Esophagus muscularis mucosa (tissue), 4 donors: ENCODE measurements around the gene GMDS. TPM values are rescaled to one million over a fixed set of nuclear protein-coding genes. Genes with fewer than 3 reads are reported as not detected.
"Not testable (repeated sequence)": the region's sequence is repeated elsewhere in the genome, so short reads cannot be mapped to it uniquely, and the experiment has no call there.

Experiments
- DNase-seq: peaks from one replicate; pipeline ENCODE4 v3.0.0-alpha.2; 2017; ENCODE audit errors: extremely low spot score
- H3K27ac ChIP-seq, 4 donors: fragments of 200-600 bp; sonication (generic); replicated peaks in 1 of 4; 1 replicate in 3 of 4; 2 replicates in 1 of 4; pipeline ENCODE4 v1.5.1; 2016 to 2019; ENCODE audit warnings: mild to moderate bottlenecking in 1 of 4
- H3K27me3 ChIP-seq, 4 donors: fragments of 200-600 bp; sonication (generic); one replicate each; pipeline versions ENCODE4 v1.5.1 to v1.6.0; 2016 to 2019
- H3K36me3 ChIP-seq, 4 donors: fragments of 200-600 bp; sonication (generic); one replicate each; pipeline ENCODE4 v1.5.1; 2016 to 2019
- H3K4me1 ChIP-seq, 4 donors: fragments of 200-600 bp; sonication (generic); one replicate each; pipeline ENCODE4 v1.5.1; 2016 to 2019
- H3K4me3 ChIP-seq, 4 donors: fragments of 200-600 bp; sonication (generic); 1 replicate in 2 of 4; 2 replicates in 2 of 4; pipeline ENCODE4 v1.5.1; 2016 to 2019; ENCODE audit warnings: mild to moderate bottlenecking in 4 of 4, moderate library complexity in 1 of 4
- H3K9me3 ChIP-seq, 4 donors: fragments of 200-600 bp; sonication (generic); 1 replicate in 3 of 4; 2 replicates in 1 of 4; pipeline ENCODE4 v1.5.1; 2016 to 2019
- CTCF ChIP-seq, 3 experiments: fragments of 200-600 bp in 2 of 3; fragments of 450-650 bp in 1 of 3; sonication (generic) in 2 of 3; IDR thresholded peaks; one replicate each; pipeline ENCODE4 v1.5.1; 2017 to 2019; ENCODE audit warnings: antibody characterized with exemption in 3 of 3, mild to moderate bottlenecking in 2 of 3, moderate library complexity in 1 of 3
- EP300 ChIP-seq: sonication (generic); formaldehyde crosslinking; IDR thresholded peaks from one replicate; pipeline ENCODE4 v1.6.1; 2017; ENCODE audit warnings: antibody characterized with exemption
- POLR2A ChIP-seq: fragments of 450-650 bp; IDR thresholded peaks from one replicate; pipeline ENCODE4 v1.6.1; 2017; ENCODE audit warnings: antibody characterized with exemption, moderate library complexity, mild to moderate bottlenecking, low read depth
- POLR2AphosphoS5 ChIP-seq, 2 donors: sonication (generic); formaldehyde crosslinking; IDR thresholded peaks; one replicate each; pipeline ENCODE4 v1.6.1; 2017; ENCODE audit warnings: antibody characterized with exemption in 2 of 2
- WGBS: methylation state at CpG from one replicate; pipeline ENCODE4 v1.1.5; 2018; 5-methylcytosine and 5-hydroxymethylcytosine counted together
- intact Hi-C: fragments of 100-400 bp; cut with DNase I; formaldehyde crosslinking; loops from one replicate; pipeline ENCODE4 v1.15.1; 2023
- total RNA-seq, 4 donors: library from RNA; depleted of rRNA; stranded (reverse); fragments of >200 nt; gene quantifications; one replicate each; pipeline versions ENCODE4 v1.1.0 to v1.2.1, GENCODE V29; 2016

Gene GMDS
- total RNA-seq, 4 donors from 2014 or later = 3.6 to 14.1 (median 6.0) TPM

- H3K4me1 ChIP-seq = no peaks in the 10 kb centered on the region
- H3K27me3 ChIP-seq = no peaks in the 10 kb centered on the region
- TF ChIP-seq POLR2A (no peak), CTCF (IDR thresholded peaks at IDR 0.05) (no peak), POLR2AphosphoS5 (IDR thresholded peaks at IDR 0.05) (no peak), EP300 (no peak)
- no peak for DNase-seq
- H3K27ac ChIP-seq = no peak overlapping the region
- intact Hi-C loops = no loop called here
- H3K9me3 ChIP-seq = no peaks in the 10 kb centered on the region
- no peaks in the 10 kb centered on the region for H3K36me3 ChIP-seq
- WGBS = 86% methylated on average over 7 of the region's 7 CpGs
- no peak overlapping the region for H3K4me3 ChIP-seq
These were observed 394.6 kb downstream of the GMDS start for GRCh38 chr6:1850840-1851157.

GRCh38 chr6:1850121-1850839, 395.1 kb downstream of the GMDS start:
- Histone ChIP-seq H3K27me3 (no peaks in the 10 kb centered on the region), H3K27ac (no peak overlapping the region), H3K9me3 (no peaks in the 10 kb centered on the region), H3K4me3 (no peak overlapping the region), H3K4me1 (no peaks in the 10 kb centered on the region), H3K36me3 (no peaks in the 10 kb centered on the region)
- DNase-seq = no peak
- intact Hi-C loops = no loop called here
- 80% methylated on average over 8 of the region's 8 CpGs for WGBS
- TF ChIP-seq CTCF (IDR thresholded peaks at IDR 0.05) = no peak

GRCh38 chr6:1849691-1850090, 395.7 kb downstream of the GMDS start:
- H3K4me3 ChIP-seq = no peak overlapping the region
- intact Hi-C loops = no loop called here
- H3K27me3 ChIP-seq = no peaks in the 10 kb centered on the region
- H3K27ac ChIP-seq = no peak overlapping the region
- H3K4me1 ChIP-seq = no peaks in the 10 kb centered on the region
- no peaks in the 10 kb centered on the region for H3K36me3 ChIP-seq
- WGBS = 64% methylated on average over 5 of the region's 5 CpGs
- no peak for TF ChIP-seq CTCF (IDR thresholded peaks at IDR 0.05)
- no peak for TF ChIP-seq EP300
- TF ChIP-seq POLR2AphosphoS5 (IDR thresholded peaks at IDR 0.05) = no peak
- TF ChIP-seq POLR2A = no peak
- H3K9me3 ChIP-seq = no peaks in the 10 kb centered on the region
- DNase-seq = no peak

- no peak overlapping the region for H3K4me3 ChIP-seq
- intact Hi-C loops = no loop called here
- H3K27me3 ChIP-seq = no peaks in the 10 kb centered on the region
- H3K36me3 ChIP-seq = no peaks in the 10 kb centered on the region
- H3K27ac ChIP-seq = no peak overlapping the region
- H3K4me1 ChIP-seq = no peaks in the 10 kb centered on the region
- H3K9me3 ChIP-seq = no peaks in the 10 kb centered on the region
- 90% methylated on average over 1 of the region's 1 CpG for WGBS
- no peak for DNase-seq
- TF ChIP-seq POLR2AphosphoS5 (IDR thresholded peaks at IDR 0.05) (no peak), POLR2A (no peak), CTCF (IDR thresholded peaks at IDR 0.05) (no peak), EP300 (no peak)
These were observed 396.7 kb downstream of the GMDS start for GRCh38 chr6:1848752-1849151.

GRCh38 chr6:1846611-1847010, 398.8 kb downstream of the GMDS start:
- no peaks in the 10 kb centered on the region for H3K4me1 ChIP-seq
- TF ChIP-seq EP300 = no peak
- no peak for TF ChIP-seq CTCF (IDR thresholded peaks at IDR 0.05)
- TF ChIP-seq POLR2A = no peak
- no peak for TF ChIP-seq POLR2AphosphoS5 (IDR thresholded peaks at IDR 0.05)
- no peaks in the 10 kb centered on the region for H3K27me3 ChIP-seq
- DNase-seq = no peak
- H3K36me3 ChIP-seq = no peaks in the 10 kb centered on the region
- 93% methylated on average over 3 of the region's 3 CpGs for WGBS
- intact Hi-C loops = no loop called here
- no peak overlapping the region for H3K27ac ChIP-seq
- no peak overlapping the region for H3K4me3 ChIP-seq
- H3K9me3 ChIP-seq = no peaks in the 10 kb centered on the region

GRCh38 chr6:1845543-1845942, 399.9 kb downstream of the GMDS start:
- H3K27me3 ChIP-seq, H3K4me3 ChIP-seq, H3K4me1 ChIP-seq, H3K36me3 ChIP-seq, intact Hi-C loops, H3K9me3 ChIP-seq, H3K27ac ChIP-seq, DNase-seq: not testable (repeated sequence)
- 97% methylated on average over 3 of the region's 5 CpGs for WGBS
